Cardiac fibroblast (primary cell): Measurements from ENCODE around the gene ERO1B.
A peak's percentile ranks its signal among the peaks of the same experiment; 100 is the strongest.
"Not testable (repeated sequence)": the region's sequence is repeated elsewhere in the genome, so short reads cannot be mapped to it uniquely, and the experiment has no call there.

Experiments used
- DNase-seq, 2 donors: peaks; one replicate each; pipeline versions ENCODE4 v3.0.0 to v3.0.0-alpha.2; 2010; ENCODE audit warnings: low read depth in 2 of 2
- H3K4me3 ChIP-seq, 2 donors: replicated peaks in 1 of 2; 1 replicate in 1 of 2; 2 replicates in 1 of 2; pipeline ENCODE4 v1.5.1; 2011; ENCODE audit warnings: low read depth in 2 of 2, low read length in 2 of 2, mild to moderate bottlenecking in 2 of 2, moderate library complexity in 1 of 2
- CTCF ChIP-seq: IDR thresholded peaks from one replicate; pipeline ENCODE4 v1.5.1; 2011; ENCODE audit warnings: low read depth, mild to moderate bottlenecking, low read length, inconsistent platforms

The ERO1B gene

DNA sequence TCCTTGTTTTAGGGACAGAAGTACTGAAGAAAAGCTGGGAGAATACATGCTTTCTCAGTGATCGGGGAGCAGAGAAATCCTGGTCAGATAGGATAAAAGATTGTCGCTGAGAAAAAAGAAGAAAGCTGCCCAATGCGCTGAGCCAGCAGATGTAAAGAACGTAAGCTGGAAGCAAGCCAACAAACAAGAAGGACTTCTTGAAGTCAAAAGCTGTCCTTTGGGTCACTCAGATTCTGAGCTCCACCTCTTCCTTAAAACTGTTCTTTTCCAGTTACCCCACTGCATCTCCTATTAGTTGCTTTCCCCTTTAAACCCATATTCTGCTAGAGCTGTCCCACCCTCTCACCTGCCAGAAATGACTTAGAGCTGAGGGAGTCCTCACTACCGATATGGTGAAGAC lies 74.6 kb downstream of the ERO1B start:
- no peak for DNase-seq
- H3K4me3 ChIP-seq, result no peak overlapping the region
- TF ChIP-seq CTCF, result no peak

DNA sequence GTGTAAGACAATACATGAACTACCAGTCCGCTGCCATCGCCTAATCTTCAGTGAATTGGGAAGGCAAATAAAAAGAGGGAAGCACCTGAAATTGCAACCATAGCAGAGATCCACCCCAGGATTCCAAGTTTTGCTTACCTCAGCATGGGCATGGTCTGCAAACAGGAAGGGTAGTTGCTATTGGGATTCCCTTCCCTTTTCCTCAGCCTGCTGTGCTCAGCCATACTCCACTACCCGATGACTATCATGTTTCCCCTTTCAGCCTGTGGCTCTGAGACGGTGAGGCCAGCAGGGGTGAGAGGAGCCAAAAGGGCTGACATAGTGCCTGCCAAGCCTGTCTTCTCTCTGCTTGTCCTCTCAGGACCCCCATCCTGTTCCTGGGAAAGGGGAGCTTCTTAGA lies 75.2 kb downstream of the ERO1B start:
- no peak for TF ChIP-seq CTCF
- no peak for DNase-seq
- no peak overlapping the region for H3K4me3 ChIP-seq

GRCh38 chr1:236204656-236205055 lies 77.1 kb downstream of the ERO1B start:
- no peak for TF ChIP-seq CTCF
- DNase-seq, result no peak
- H3K4me3 ChIP-seq, result no peak overlapping the region

GRCh38 chr1:236204039-236204438 lies 77.7 kb downstream of the ERO1B start:
- H3K4me3 ChIP-seq, result no peak overlapping the region
- TF ChIP-seq CTCF, result no peak
- peak in 1 of 2 donors; percentile 47 for DNase-seq

GRCh38 chr1:236201786-236202185 lies 80.0 kb downstream of the ERO1B start:
- no peak overlapping the region for H3K4me3 ChIP-seq
- no peak for DNase-seq
- no peak for TF ChIP-seq CTCF

- no peak for TF ChIP-seq CTCF
- H3K4me3 ChIP-seq, result no peak overlapping the region
- no peak for DNase-seq
Measured at GRCh38 chr1:236200925-236201324, 80.8 kb downstream of the ERO1B start.

GRCh38 chr1:236193184-236193583 lies 88.6 kb downstream of the ERO1B start:
- DNase-seq, result no peak
- TF ChIP-seq CTCF, result no peak
- H3K4me3 ChIP-seq, result no peak overlapping the region

- not testable (repeated sequence) for DNase-seq, H3K4me3 ChIP-seq
Measured at GRCh38 chr1:236188084-236188483, 93.7 kb downstream of the ERO1B start.

- H3K4me3 ChIP-seq, DNase-seq: not testable (repeated sequence)
Measured at GRCh38 chr1:236186471-236186870, 95.3 kb downstream of the ERO1B start.
